Gastroesophageal sphincter (tissue), 3 donors: ENCODE results near the gene ISLR.

Experiments used
- POLR2A ChIP-seq, 2 donors: fragments of 450-650 bp; IDR thresholded peaks; one replicate each; pipeline ENCODE4 v1.6.1; 2017; ENCODE audit warnings: antibody characterized with exemption in 2 of 2, mild to moderate bottlenecking in 2 of 2, moderate library complexity in 1 of 2
- POLR2AphosphoS5 ChIP-seq: sonication (generic); formaldehyde crosslinking; IDR thresholded peaks from one replicate; pipeline ENCODE4 v1.6.1; 2017; ENCODE audit warnings: antibody characterized with exemption
- TF ChIP-seq, protein P1 (sequence below), 4 experiments: fragments of 200-600 bp in 2 of 4; fragments of 450-650 bp in 2 of 4; sonication (generic) in 1 of 4; IDR thresholded peaks; one replicate each; pipeline ENCODE4 v1.5.1; 2017 to 2019; ENCODE audit warnings: antibody characterized with exemption in 4 of 4, mild to moderate bottlenecking in 2 of 4, moderate library complexity in 2 of 4

DNA sequence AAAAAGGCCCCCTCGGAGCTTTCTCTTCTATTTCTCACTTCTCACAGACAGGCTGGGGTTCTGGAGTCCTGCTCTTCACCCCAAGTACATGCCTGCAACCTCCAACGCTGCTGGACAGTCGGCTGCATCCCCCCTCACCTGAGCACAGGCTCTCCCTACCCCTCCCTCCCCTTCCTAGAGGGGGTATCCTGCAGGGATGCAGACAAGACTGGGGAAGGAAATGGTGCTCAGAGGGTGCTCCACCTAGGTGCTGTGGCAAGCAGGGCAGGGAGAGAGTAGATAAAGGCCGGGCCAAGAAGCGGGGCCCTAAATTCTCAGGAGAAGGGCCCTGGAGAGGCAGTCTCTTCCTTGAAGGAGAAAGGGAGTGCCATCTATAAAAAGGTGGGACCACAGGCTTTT, 36.0 kb downstream of the ISLR start:
- TF ChIP-seq, protein P1, sequence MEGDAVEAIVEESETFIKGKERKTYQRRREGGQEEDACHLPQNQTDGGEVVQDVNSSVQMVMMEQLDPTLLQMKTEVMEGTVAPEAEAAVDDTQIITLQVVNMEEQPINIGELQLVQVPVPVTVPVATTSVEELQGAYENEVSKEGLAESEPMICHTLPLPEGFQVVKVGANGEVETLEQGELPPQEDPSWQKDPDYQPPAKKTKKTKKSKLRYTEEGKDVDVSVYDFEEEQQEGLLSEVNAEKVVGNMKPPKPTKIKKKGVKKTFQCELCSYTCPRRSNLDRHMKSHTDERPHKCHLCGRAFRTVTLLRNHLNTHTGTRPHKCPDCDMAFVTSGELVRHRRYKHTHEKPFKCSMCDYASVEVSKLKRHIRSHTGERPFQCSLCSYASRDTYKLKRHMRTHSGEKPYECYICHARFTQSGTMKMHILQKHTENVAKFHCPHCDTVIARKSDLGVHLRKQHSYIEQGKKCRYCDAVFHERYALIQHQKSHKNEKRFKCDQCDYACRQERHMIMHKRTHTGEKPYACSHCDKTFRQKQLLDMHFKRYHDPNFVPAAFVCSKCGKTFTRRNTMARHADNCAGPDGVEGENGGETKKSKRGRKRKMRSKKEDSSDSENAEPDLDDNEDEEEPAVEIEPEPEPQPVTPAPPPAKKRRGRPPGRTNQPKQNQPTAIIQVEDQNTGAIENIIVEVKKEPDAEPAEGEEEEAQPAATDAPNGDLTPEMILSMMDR (IDR thresholded peaks at IDR 0.05): no peak
- no peak for TF ChIP-seq POLR2A (IDR thresholded peaks at IDR 0.05)
- no peak for TF ChIP-seq POLR2AphosphoS5
